Motor neuron (in vitro differentiated cells): ENCODE data around the gene ABCB1. TPM values are rescaled to one million over a fixed set of nuclear protein-coding genes. Genes with fewer than 3 reads are reported as not detected.
A peak's percentile ranks its signal among the peaks of the same experiment; 100 is the strongest.

Experiments
- ATAC-seq, 8 experiments: fragments of 200-7000 bp; cut with Tn5 transposase; replicated peaks in 6 of 8; 2 replicates each; pipeline ENCODE4 v1.8.0; 2021; ENCODE audit warnings: mild to moderate bottlenecking in 8 of 8, moderate library complexity in 8 of 8
- H3K27ac ChIP-seq, 2 donors: fragments of 250-450 bp; sonication (Bioruptor Pico); 2 replicates each; pipeline ENCODE4 v1.9.0; 2021; ENCODE audit warnings: antibody characterized with exemption in 2 of 2, mild to moderate bottlenecking in 2 of 2, moderate library complexity in 1 of 2
- H3K4me1 ChIP-seq, 2 donors: fragments of 250-450 bp; sonication (Bioruptor Pico); replicated peaks in 1 of 2; 2 replicates each; pipeline ENCODE4 v1.6.1; 2021; ENCODE audit warnings: antibody characterized with exemption in 2 of 2, mild to moderate bottlenecking in 2 of 2, moderate library complexity in 1 of 2
- H3K4me3 ChIP-seq, 5 donors: fragments of 250-450 bp; sonication (Bioruptor Pico); 2 replicates each; pipeline ENCODE4 v1.9.0; 2021; ENCODE audit warnings: antibody characterized with exemption in 5 of 5, mild to moderate bottlenecking in 5 of 5, moderate library complexity in 4 of 5
- WGBS, 10 experiments: fragments of 450-650 bp; shearing (Covaris generic); methylation state at CpG; one replicate each; pipeline ENCODE4 v1.0.0; 2022; 5-methylcytosine and 5-hydroxymethylcytosine counted together
- in situ Hi-C, 9 experiments: fragments of 400-800 bp; cut with MboI; loops; one replicate each; pipeline ENCODE4 v1.15.0; 2021; ENCODE audit warnings: low sequenced_read_pairs in 9 of 9, low pct_unique_long_range_greater_than_20kb in 2 of 9; ENCODE audit not compliant: unreplicated experiment in 9 of 9
- total RNA-seq, 8 experiments: library from RNA; unstranded; fragments of 300-600 nt; gene quantifications; 2 replicates each; pipeline versions ENCODE4 v1.2.3 to v1.2.4, GENCODE V29; 2022

ABCB1 gene
- total RNA-seq, 8 experiments from 2014 or later = 1.3 to 6.7 (median 2.7) TPM; not detected in 2

DNA sequence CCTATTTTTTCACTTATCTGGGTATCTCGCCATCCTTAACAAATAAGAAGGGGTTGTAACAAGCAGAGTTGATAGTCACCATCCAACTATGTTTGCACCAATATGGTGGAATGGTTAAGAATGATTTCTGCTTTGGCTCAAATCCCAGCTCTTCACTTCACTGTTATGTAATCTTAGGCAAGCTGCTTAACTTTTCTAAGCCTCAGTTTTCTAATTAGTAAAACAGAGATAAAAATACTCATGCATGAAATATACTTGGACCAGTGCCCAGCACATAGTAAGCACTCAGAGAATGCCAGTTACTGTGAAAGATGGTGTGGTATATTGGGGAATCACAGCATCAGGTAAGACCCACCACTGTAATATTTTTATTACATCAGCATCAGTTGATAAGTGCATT lies 33.6 kb downstream of the ABCB1 start:
- in situ Hi-C loops = no loop called here
- Histone ChIP-seq H3K27ac (no peak overlapping the region), H3K4me3 (no peak overlapping the region), H3K4me1 (no peaks in the 10 kb centered on the region)
- no peak for ATAC-seq
- 11 to 100% (median 79%) methylated on average over 1 of the region's 1 CpG; no CpG with 5 or more reads in 4 of the 10 experiments for WGBS, 10 experiments

DNA sequence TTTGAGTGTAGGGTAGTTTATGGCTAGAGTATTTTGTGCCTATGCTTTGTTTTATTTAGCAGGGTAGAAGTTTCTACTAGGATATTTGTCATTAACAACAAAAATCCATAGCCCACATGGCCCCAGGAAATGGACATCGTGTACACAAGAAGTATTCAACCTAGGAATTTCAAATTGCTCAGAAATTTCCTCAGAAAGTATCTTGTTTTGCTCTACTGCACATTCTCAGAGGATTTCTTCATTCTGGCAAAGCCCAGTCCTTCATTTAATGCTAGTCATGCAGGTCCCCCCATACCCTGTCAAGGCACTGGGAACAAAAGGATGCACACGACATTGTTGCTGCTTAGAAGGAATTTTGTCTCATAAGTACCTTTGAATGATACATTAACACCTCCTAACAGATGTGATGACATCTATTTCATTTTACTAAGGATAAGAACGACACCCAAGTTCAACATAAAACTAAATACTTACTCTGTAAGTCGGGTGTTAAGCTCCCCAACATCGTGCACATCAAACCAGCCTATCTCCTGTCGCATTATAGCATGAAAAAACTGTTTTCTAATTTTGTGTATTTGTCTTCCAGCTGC lies 34.3 kb downstream of the ABCB1 start:
- WGBS, 10 experiments = 38 to 100% (median 94%) methylated on average over 4 to 6 of the region's 6 CpGs; no CpG with 5 or more reads in 3 of the 10 experiments
- in situ Hi-C loops = no loop called here
- Histone ChIP-seq H3K27ac (no peak overlapping the region), H3K4me1 (no peaks in the 10 kb centered on the region), H3K4me3 (no peak overlapping the region)
- no peak for ATAC-seq

DNA sequence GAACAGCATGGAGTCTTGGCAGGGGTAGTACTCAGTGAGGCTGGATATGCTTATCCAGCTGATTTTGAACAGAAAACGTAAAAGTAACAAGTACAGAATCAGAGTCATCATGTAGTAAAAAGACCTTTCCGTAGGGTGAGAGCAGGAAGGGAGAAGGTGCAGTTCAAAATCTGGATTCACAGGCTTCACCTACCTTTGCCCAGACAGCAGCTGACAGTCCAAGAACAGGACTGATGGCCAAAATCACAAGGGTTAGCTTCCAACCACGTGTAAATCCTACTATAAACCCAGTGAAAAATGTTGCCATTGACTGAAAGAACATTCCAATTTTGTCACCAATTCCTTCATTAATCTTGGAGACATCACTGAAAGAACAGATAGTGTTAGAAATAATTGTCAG lies 34.8 kb downstream of the ABCB1 start:
- no peaks in the 10 kb centered on the region for H3K4me1 ChIP-seq
- no peak for ATAC-seq
- H3K4me3 ChIP-seq = no peak overlapping the region
- WGBS, 10 experiments = 0 to 100% (median 71%) methylated on average over 1 to 3 of the region's 3 CpGs
- H3K27ac ChIP-seq = no peak overlapping the region
- in situ Hi-C loops = no loop called here

DNA sequence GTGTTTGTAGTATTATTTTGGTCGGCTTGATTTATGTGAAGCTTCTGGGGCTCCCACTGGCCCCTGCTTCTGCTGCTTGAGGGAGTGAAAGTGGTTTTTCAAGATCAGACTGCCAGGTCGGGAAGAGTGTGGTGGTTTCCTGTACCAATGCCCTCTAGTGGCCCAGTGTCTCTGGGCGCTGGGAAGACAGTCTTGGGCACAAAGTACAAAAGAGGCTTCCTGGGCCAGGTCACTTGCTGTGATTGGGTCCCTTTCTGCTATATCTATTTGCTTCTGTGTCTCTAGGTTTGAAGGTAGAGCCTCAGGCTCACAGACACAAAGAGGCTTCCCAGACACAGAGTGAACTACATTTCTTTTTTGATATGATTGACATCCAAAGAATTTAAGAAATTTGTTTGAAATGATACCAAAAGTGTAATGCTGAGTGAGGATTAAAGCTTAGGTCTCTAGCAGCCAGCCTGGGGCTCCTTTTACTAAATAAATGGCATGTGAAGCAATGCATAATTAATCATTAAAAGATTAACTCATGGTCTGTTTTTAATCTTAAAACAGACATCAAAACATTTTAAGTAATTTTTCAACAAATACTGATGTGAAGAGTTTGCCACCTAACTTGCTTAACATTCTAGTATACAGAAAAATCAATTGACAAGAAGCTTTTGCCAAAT lies 36.3 kb downstream of the ABCB1 start:
- Histone ChIP-seq H3K27ac (no peak overlapping the region), H3K4me3 (no peak overlapping the region), H3K4me1 (no peaks in the 10 kb centered on the region)
- in situ Hi-C loops = no loop called here
- peak in 2 of 8 experiments; percentile 21 to 68 for ATAC-seq
- WGBS, 10 experiments = 0 to 80% (median 60%) methylated on average over 1 to 3 of the region's 3 CpGs; no CpG with 5 or more reads in 3 of the 10 experiments

DNA sequence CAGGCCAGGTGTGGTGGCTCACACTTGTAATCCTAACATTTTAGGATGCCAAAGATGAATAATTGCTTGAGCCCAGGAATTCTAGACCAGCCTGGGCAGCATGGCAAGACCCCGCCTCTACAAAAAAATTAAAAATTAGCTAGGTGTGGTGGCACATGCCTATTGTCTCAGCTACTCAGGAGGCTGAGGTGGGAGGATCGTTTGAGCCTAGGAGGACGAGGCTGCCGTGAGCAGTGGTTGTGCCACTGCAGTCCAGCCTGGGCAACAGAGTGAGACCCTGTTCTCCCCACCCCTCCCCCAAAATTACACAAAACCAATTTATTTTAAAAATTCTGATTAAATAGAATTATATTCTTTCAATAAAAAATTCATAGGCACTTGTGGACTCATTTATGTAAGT lies 39.0 kb downstream of the ABCB1 start:
- WGBS, 10 experiments = 38 to 88% (median 84%) methylated on average over 2 to 3 of the region's 4 CpGs; no CpG with 5 or more reads in 7 of the 10 experiments
- H3K4me1 ChIP-seq = no peaks in the 10 kb centered on the region
- no peak overlapping the region for H3K4me3 ChIP-seq
- in situ Hi-C loops = no loop called here
- H3K27ac ChIP-seq = no peak overlapping the region
- no peak for ATAC-seq

DNA sequence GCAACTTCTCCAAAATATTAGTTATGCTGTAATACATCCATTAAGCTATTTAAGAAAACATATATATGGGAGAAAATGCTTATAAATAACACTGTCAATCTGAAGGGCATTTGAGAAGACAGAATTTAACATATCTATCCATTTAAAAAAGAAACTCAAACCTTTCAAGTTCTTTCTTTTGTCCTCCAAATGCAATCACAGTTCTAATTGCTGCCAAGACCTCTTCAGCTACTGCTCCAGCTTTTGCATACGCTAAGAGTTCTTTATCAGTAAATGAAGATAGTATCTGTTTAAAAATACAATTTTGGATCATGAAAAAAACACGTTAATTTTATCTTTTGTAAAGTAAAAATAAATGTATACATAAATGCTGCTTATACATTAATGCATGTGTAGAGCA lies 39.6 kb downstream of the ABCB1 start:
- H3K4me1 ChIP-seq = no peaks in the 10 kb centered on the region
- no peak overlapping the region for H3K27ac ChIP-seq
- ATAC-seq = no peak
- 0 to 65% (median 25%) methylated on average over 1 to 2 of the region's 2 CpGs; no CpG with 5 or more reads in 2 of the 10 experiments for WGBS, 10 experiments
- in situ Hi-C loops = no loop called here
- H3K4me3 ChIP-seq = no peak overlapping the region

DNA sequence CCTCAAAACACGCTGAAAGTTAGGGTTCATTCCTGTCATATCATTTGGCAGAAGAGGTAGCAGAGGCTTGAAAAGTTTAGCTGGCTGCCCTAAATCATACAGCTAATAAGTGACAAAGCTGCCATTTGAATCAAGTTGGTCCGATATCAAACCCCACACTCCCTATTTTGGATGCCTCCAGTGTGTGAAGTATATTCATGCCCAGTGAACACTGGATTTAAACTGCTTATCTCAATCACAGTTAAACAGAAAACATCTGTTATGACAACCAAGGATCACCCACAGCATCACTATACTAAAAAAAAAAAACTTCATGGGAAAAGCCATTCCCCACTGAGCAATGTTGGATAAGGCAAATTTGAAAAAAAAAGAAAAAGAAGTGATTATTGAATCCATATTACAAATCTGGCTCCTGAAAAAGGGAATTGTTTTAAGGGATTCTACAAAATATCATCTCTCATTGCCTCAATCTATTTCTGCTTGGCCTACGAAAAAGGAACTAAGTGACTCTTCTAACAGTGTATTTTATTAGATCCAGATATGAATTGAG lies 48.3 kb downstream of the ABCB1 start:
- no peak overlapping the region for H3K4me3 ChIP-seq
- WGBS, 10 experiments = 0 to 100% (median 86%) methylated on average over 1 to 3 of the region's 3 CpGs; no CpG with 5 or more reads in 1 of the 10 experiments
- no peaks in the 10 kb centered on the region for H3K4me1 ChIP-seq
- no peak for ATAC-seq
- in situ Hi-C loops = no loop called here
- no peak overlapping the region for H3K27ac ChIP-seq

DNA sequence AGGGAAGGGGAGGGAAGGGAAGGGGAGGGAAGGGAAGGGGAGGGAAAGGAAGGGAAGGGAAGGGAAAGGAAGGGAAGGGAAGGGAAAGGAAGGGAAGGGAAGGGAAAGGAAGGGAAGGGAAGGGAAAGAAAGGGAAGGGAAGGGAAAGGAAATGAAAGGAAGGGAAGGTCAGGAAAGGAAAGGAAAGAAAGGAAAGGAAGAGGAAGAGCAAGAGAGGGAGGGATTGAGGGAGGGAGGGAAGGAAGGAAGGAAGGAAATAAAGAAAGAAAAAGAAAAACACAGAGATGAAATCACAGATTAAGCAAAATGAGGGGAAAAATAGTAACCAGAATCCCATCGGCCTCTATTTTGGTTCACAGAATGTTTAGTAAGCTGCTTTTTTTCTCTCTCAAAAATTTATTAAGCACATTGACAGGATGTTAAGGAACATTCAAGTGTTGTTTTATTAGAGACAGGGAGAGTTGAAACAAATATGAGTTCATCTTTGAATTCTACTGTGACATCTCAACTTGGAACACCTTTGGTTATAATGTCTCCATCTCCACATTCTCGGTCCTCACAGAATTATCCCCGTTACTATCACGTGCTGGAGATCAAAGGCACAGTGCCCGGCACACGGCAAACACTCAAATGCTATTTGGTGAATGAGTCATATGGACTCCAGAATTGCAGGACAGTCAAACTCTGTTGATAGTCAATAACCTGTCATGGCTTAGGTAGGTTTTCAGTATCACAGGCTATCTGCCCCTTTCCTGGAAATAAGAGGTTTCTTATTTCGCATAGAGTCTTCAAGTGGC lies 52.4 kb downstream of the ABCB1 start:
- WGBS, 10 experiments = 27 to 97% (median 85%) methylated on average over 2 to 7 of the region's 7 CpGs
- in situ Hi-C loops = no loop called here

DNA sequence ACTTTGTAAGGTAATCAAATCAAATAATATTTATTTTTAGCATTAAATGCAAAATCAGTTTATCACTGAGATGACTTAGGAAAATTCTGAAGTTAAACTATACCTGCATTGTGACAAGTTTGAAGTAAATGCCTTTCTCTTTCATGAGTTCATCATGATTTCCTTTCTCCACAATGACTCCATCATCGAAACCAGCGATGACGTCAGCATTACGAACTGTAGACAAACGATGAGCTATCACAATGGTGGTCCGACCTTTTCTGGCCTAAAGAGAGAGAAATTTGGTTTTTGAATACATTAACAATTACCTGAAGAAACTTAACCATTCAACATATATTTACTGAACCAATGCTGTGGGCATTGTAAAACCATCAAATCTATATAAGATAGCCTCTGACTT lies 54.9 kb downstream of the ABCB1 start:
- H3K4me3 ChIP-seq = no peak overlapping the region
- in situ Hi-C loops = no loop called here
- ATAC-seq = no peak
- no peaks in the 10 kb centered on the region for H3K4me1 ChIP-seq
- H3K27ac ChIP-seq = no peak overlapping the region
- WGBS, 10 experiments = 69 to 100% (median 83%) methylated on average over 1 to 6 of the region's 6 CpGs; no CpG with 5 or more reads in 2 of the 10 experiments

More for the DNA sequence above, 52.4 kb downstream of the ABCB1 start:
- Histone ChIP-seq H3K4me3 (no peak overlapping the region), H3K4me1 (no peaks in the 10 kb centered on the region), H3K27ac (no peak overlapping the region)
- ATAC-seq = no peak

DNA sequence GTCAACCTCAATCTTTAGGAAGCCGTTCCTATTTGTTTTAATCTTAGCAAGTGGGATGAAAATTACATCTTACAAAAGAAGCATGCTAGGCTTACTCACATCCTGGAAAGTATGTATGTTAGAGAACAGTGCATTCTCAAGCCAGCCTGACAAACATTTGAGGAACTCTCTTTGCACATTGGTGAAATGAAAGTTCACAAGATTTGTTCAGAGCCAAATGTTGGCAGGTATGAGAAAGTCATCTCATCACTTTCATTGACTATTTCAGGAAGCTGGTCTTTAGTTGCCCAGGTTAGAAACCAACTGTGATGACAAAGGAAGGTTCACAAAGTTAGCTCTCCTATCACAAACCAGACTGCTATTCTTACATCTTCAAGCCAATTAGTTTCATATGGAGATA lies 57.1 kb downstream of the ABCB1 start:
- WGBS, 10 experiments = 71 to 100% (median 80%) methylated on average over 1 of the region's 1 CpG; no CpG with 5 or more reads in 5 of the 10 experiments
- no peak for ATAC-seq
- in situ Hi-C loops = no loop called here
- no peaks in the 10 kb centered on the region for H3K4me1 ChIP-seq
- H3K4me3 ChIP-seq = no peak overlapping the region
- H3K27ac ChIP-seq = no peak overlapping the region

DNA sequence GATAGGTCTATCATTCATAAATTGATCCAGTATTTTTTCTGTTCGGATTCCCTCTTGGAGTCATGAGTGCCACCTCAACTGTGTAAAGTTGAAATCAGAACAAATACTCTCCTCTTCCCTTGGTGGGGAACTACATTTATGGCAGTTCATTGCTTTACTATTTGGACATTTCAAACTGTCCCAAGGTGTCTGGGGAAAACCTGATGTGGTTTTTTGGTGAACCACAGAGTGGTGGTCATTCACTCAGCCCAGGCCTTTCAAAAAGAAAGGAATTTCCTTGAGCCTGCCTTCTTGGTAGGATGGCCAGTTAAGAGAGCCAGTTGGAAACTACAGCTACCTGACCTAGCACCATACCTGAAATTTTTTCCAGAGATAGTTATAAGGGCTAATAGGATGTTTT lies 59.0 kb downstream of the ABCB1 start:
- Histone ChIP-seq H3K27ac (no peak overlapping the region), H3K4me3 (no peak overlapping the region), H3K4me1 (no peaks in the 10 kb centered on the region)
- 80 to 100% (median 100%) methylated on average over 1 of the region's 1 CpG; no CpG with 5 or more reads in 2 of the 10 experiments for WGBS, 10 experiments
- in situ Hi-C loops = no loop called here
- ATAC-seq = no peak

DNA sequence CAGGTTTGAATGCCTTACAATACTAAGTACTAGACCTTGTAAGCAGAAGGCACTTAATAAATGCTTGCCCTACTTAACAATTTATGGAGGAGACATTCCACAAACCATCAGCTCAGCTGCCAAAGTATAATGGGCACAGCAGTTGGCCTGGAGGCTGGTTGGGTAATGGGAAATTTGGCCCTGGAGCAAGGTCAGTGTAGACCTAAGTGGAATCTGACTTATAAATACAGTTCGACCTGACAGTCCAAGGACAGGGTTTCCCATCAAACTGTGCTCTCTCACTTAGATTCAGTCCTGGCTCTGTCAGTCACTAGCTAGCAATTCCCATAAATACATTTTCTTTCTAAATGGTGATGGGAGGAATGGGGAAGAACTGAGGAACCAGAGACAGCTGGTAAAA lies 62.6 kb downstream of the ABCB1 start:
- Histone ChIP-seq H3K4me1 (no peaks in the 10 kb centered on the region), H3K4me3 (no peak overlapping the region), H3K27ac (no peak overlapping the region)
- 0 to 100% (median 78%) methylated on average over 1 of the region's 1 CpG; no CpG with 5 or more reads in 7 of the 10 experiments for WGBS, 10 experiments
- in situ Hi-C loops = no loop called here
- ATAC-seq = no peak

DNA sequence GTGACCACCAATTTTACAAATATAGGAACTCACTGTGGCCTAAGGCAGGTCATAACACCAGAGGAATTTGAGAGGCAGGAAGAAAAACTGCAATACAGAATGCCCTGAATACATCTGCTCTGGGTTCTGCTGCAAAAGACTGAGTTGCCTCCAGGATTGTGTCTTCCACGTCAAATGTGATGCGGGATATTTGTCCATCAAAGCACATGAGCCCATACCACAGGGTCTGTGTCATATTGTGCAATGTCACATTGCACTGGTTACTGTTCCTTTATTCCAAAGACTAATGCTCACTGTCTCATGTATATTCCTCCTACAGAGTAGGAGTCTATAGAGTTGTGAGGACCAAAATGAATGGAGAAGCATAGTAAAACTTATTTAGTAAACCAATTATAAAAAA lies 66.6 kb downstream of the ABCB1 start:
- no peak for ATAC-seq
- 5 to 100% (median 77%) methylated on average over 1 to 2 of the region's 2 CpGs; no CpG with 5 or more reads in 3 of the 10 experiments for WGBS, 10 experiments
- Histone ChIP-seq H3K4me1 (no peaks in the 10 kb centered on the region), H3K4me3 (no peak overlapping the region), H3K27ac (no peak overlapping the region)
- in situ Hi-C loops = no loop called here
